ENCODE measurements around the gene WFIKKN2. TPM values are rescaled to one million over a fixed set of nuclear protein-coding genes. Genes with fewer than 3 reads are reported as not detected.
"Not testable (repeated sequence)": the region's sequence is repeated elsewhere in the genome, so short reads cannot be mapped to it uniquely, and the experiment has no call there.

WFIKKN2 gene
- total and polyA plus RNA-seq, 8 donors: 0.09 to 0.45 (median 0.15) TPM

DNA sequence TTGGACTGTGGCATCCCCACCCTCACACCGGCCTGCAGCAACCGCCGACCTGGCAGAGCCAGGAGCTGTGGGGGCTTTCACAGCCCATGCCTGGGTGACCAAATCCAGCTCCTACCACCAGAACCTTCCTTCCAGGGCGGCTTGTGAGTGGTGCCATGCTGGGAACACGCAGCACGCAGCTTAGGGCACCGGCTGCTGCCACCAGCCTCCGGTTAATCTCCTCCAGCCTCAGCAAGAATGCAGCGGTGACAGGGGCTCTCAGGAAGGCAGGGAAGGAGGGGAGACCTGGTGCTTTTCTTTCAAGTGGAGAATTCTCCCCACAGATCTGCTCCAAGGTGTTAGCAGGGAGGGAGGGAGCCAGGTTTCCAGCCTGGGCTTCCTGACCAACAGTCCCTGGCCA, 35.8 kb upstream of the WFIKKN2 start:
- TF ChIP-seq, protein P1, sequence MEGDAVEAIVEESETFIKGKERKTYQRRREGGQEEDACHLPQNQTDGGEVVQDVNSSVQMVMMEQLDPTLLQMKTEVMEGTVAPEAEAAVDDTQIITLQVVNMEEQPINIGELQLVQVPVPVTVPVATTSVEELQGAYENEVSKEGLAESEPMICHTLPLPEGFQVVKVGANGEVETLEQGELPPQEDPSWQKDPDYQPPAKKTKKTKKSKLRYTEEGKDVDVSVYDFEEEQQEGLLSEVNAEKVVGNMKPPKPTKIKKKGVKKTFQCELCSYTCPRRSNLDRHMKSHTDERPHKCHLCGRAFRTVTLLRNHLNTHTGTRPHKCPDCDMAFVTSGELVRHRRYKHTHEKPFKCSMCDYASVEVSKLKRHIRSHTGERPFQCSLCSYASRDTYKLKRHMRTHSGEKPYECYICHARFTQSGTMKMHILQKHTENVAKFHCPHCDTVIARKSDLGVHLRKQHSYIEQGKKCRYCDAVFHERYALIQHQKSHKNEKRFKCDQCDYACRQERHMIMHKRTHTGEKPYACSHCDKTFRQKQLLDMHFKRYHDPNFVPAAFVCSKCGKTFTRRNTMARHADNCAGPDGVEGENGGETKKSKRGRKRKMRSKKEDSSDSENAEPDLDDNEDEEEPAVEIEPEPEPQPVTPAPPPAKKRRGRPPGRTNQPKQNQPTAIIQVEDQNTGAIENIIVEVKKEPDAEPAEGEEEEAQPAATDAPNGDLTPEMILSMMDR (IDR thresholded peaks at IDR 0.05): no peak
- ATAC-seq: no peak
- 92% methylated on average over 9 of the region's 9 CpGs for WGBS, 2 donors
- Histone ChIP-seq H3K4me3 (no peak overlapping the region), H3K27ac (no peak overlapping the region), H3K36me3 (no peaks in the 10 kb centered on the region), H3K27me3 (no peaks in the 10 kb centered on the region), H3K9me3 (no peaks in the 10 kb centered on the region), H3K4me1 (no peaks in the 10 kb centered on the region)
- intact Hi-C loops (cut with DNase I): no loop called here
- FAIRE-seq: no peak
- DNase-seq: no peak

DNA sequence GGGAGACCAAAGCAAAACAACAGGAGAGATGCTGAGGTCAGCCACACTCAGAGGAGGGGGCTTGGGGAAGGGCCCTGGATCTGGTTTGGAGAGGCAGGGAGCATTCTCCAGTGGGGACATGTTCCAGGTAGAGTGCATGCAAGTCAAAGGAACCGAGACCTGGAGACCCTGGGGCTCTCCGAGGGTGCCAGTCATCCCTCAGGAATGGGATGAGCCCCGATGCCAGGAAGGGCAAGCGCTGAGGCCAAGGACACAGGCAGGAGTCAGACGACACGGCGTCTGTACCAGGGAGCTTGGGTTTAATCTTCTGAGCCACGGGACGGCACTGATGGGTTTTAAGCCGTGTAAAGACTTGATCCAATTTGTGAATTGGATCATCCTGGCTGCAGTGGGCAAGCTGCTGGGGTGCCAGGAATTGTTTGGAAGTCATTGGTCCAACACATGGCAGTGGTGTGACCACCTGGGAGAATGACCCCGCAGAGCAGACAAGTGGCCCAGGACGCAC, 35.1 kb upstream of the WFIKKN2 start:
- no peak overlapping the region for H3K27ac ChIP-seq
- no peaks in the 10 kb centered on the region for H3K36me3 ChIP-seq
- intact Hi-C loops (cut with DNase I): no loop called here
- no peaks in the 10 kb centered on the region for H3K27me3 ChIP-seq
- no peak for DNase-seq
- FAIRE-seq: no peak
- H3K9me3 ChIP-seq: no peaks in the 10 kb centered on the region
- peaks cover 2 to 3% (median 2%) of the 10 kb centered on the region in 3 donors for H3K4me1 ChIP-seq
- no peak for ATAC-seq
- no peak overlapping the region for H3K4me3 ChIP-seq
- whole genome bisulfite sequencing, 2 donors: 90 to 94% methylated on average over 12 of the region's 12 CpGs
- TF ChIP-seq, protein P1 (IDR thresholded peaks at IDR 0.05): no peak

DNA sequence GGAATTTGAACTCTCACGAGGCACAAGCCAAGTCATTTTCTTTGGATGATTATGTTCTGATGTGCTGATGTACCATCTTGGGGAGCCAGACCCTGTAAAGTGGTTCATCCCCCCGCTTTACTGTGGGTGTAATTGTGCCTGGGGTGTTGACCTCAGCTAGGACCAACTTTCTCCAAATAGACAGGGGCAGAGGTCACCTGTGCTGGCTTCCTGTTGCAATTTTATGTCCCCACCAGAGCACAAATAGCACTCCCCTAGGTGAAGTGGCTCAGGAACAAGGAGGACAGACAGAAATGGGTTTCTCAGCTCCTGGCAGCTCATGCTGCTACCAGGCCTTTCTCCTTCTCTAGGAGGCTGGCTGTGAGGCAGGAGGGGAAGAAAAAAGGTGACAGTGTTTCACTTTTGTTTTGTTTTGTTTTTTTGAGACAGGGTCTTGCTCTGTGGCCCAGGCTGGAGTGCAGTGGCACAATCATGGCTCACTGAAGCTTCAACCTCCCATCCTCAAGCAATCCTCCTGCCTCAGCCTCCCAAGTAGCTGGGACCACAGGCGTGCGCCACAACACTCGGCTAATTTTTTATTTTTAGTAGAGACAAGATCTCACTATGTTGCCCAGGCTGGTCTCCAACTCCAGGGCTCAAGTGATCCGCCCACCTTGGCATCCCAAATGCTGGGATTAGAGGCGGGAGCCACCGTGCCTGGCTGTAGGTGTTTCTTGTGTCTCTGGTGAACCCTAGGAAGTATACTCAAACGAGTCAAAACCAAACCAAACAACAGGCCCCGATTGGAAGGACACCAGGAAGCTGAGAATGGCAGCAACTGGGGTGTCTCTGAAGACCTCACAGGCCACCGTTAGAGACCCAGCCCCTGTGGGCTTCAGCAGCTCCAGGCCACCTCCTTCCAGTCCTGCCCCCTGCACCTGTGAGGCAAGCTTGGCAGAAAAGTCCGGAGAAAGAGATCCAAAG, 32.5 kb upstream of the WFIKKN2 start:
- Histone ChIP-seq H3K4me3 (no peak overlapping the region), H3K27me3 (no peaks in the 10 kb centered on the region), H3K9me3 (no peaks in the 10 kb centered on the region), H3K4me1 (peaks cover 10 to 14% (median 12%) of the 10 kb centered on the region in 3 donors), H3K27ac (no peak overlapping the region), H3K36me3 (no peaks in the 10 kb centered on the region)
- DNase-seq (no peak), ATAC-seq (no peak), FAIRE-seq (no peak)
- intact Hi-C loops (cut with DNase I): no loop called here
- 82 to 85% methylated on average over 12 of the region's 12 CpGs for WGBS, 2 donors
- TF ChIP-seq, protein P1 (IDR thresholded peaks at IDR 0.05): no peak

DNA sequence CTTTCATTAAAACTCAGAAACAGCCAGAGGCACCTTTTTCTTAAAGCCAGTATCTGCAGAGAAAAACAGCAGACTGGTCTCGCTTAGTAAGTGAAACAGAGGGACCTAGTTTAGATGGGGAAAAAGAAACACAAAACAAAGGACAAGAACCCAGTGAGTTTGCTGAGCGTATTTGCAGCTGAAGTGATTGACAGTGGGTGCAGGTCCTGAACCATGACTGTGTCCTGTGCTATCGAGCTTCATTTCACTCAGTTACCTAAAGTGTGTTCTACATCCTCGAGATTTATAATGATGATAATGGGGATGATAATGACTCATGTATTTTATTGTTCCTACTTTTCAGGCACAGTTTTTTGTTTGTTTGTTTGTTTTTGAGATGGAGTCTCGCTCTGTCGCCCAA, 31.7 kb upstream of the WFIKKN2 start:
- H3K9me3 ChIP-seq: no peaks in the 10 kb centered on the region
- H3K4me3 ChIP-seq: no peak overlapping the region
- intact Hi-C loops (cut with DNase I): no loop called here
- DNase-seq (no peak), ATAC-seq (no peak), FAIRE-seq (no peak)
- H3K27ac ChIP-seq: no peak overlapping the region
- 87% methylated on average over 6 of the region's 6 CpGs for WGBS, 2 donors
- peaks cover 10 to 14% (median 12%) of the 10 kb centered on the region in 3 donors for H3K4me1 ChIP-seq
- no peaks in the 10 kb centered on the region for H3K27me3 ChIP-seq
- TF ChIP-seq, protein P1 (IDR thresholded peaks at IDR 0.05): no peak
- no peaks in the 10 kb centered on the region for H3K36me3 ChIP-seq

DNA sequence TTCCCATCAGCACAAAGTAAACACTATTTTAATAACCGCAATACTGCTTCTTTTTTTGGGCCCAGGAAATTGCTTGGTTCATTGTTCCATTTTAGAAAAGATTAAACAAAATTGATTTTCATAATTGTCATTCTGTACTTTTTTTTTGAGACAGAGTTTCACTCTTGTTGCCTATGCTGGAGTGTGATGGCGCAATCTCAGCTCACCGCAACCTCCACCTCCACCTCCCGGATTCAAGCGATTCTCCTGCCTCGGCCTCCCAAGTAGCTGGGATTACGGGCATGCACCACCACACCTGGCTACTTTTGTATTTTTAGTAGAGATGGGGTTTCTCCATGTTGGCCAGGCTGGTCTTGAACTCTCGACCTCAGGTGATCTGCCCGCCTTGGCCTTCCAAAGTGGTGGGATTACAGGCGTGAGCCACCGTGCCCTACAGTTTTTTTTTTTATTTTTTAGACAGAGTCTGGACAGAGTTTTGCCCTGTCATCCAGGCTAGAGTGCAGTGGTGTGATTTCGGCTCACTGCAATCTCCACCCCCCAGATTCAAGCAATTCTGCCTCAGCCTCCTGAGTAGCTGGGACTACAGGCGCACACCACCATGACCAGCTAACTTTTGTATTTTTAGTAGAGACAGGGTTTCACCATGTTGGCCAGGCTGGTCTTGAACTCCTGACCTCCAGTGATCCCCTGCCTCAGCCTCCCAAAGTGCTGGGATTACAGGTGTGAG, 30.5 kb upstream of the WFIKKN2 start:
- DNase-seq; FAIRE-seq; H3K9me3 ChIP-seq; H3K4me3 ChIP-seq; ATAC-seq; intact Hi-C loops (cut with DNase I); H3K36me3 ChIP-seq; H3K27me3 ChIP-seq: not testable (repeated sequence)
- H3K27ac ChIP-seq: peak overlapping the region in 2 of 4 donors; percentile 22 to 33
- H3K4me1 ChIP-seq: peaks cover 10 to 14% (median 12%) of the 10 kb centered on the region in 3 donors
- WGBS, 2 donors: 86 to 91% methylated on average over 13 of the region's 13 CpGs
